HG03575 (cell line): ENCODE results near the gene PDXP.

ENCODE experiments used
- ATAC-seq: cut with Tn5 transposase; IDR thresholded peaks from one replicate; pipeline ENCODE4 v1.9.1; 2021; ENCODE audit not compliant: unreplicated experiment, insufficient number of reproducible peaks, low FRiP score; ENCODE audit errors: extremely low read depth

PDXP gene

GRCh38 chr22:37627121-37627520 is 31.4 kb upstream of the PDXP start:
- no peak for ATAC-seq

- ATAC-seq = no peak
These were observed 31.0 kb upstream of the PDXP start for GRCh38 chr22:37627545-37627944.

- ATAC-seq = no peak
These were observed 29.7 kb upstream of the PDXP start for GRCh38 chr22:37628830-37629229.

- ATAC-seq = no peak
These were observed 28.6 kb upstream of the PDXP start for GRCh38 chr22:37629928-37630327.

- ATAC-seq = no peak
These were observed 27.6 kb upstream of the PDXP start for GRCh38 chr22:37630839-37631435.

- no peak for ATAC-seq
These were observed 26.9 kb upstream of the PDXP start for GRCh38 chr22:37631448-37632173.

GRCh38 chr22:37632174-37633088 is 26.1 kb upstream of the PDXP start:
- no peak for ATAC-seq

GRCh38 chr22:37633089-37633624 is 25.4 kb upstream of the PDXP start:
- peak; percentile 25 for ATAC-seq

GRCh38 chr22:37633625-37634416 is 24.7 kb upstream of the PDXP start:
- ATAC-seq = peak; percentile 19

GRCh38 chr22:37634417-37634924 is 24.1 kb upstream of the PDXP start:
- ATAC-seq = no peak

GRCh38 chr22:37635157-37635556 is 23.4 kb upstream of the PDXP start:
- ATAC-seq = no peak

GRCh38 chr22:37636186-37636948 is 22.2 kb upstream of the PDXP start:
- ATAC-seq = no peak

GRCh38 chr22:37636949-37637273 is 21.6 kb upstream of the PDXP start:
- ATAC-seq = no peak

- ATAC-seq = no peak
These were observed 20.0 kb upstream of the PDXP start for GRCh38 chr22:37638391-37639069.

- no peak for ATAC-seq
These were observed 19.3 kb upstream of the PDXP start, which contains the start of gene SH3BP1 for GRCh38 chr22:37639070-37639760. TSS of gene SH3BP1 (plus strand) at chr22:37639669. CDS start at chr22:37639788, 119 bp downstream.

- no peak for ATAC-seq
These were observed 18.5 kb upstream of the PDXP start for GRCh38 chr22:37639771-37640590.
